DMS153 treated with DMSO at 0.1 percent for 48 hours (cell line): ENCODE data around the gene NCOA1.
"Not testable (repeated sequence)": the region's sequence is repeated elsewhere in the genome, so short reads cannot be mapped to it uniquely, and the experiment has no call there.

Experiments
- DNase-seq: peaks from one replicate; lab custom pipeline; 2025; ENCODE audit not compliant: unreplicated experiment; lab: John Stamatoyannopoulos, UW

The NCOA1 gene

DNA sequence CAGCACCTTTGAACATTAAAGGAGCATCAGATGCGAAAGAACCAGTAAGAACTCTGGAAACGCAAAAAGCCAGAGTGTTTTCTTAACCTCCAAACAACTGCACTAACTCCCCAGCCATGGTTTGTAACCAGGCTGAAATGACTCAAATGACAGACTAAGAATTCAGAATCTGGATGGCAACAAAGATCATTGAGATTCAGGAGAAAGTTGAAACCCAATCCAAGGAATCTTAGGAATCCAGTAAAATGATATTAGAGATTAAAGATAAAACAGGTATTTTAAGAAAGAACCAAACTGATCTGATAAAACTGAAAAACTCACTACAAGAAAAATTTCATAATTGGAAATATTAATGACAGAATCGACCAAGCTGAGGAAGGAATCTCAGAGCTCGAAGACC lies 185.4 kb downstream of the NCOA1 start:
- no peak for DNase-seq

DNA sequence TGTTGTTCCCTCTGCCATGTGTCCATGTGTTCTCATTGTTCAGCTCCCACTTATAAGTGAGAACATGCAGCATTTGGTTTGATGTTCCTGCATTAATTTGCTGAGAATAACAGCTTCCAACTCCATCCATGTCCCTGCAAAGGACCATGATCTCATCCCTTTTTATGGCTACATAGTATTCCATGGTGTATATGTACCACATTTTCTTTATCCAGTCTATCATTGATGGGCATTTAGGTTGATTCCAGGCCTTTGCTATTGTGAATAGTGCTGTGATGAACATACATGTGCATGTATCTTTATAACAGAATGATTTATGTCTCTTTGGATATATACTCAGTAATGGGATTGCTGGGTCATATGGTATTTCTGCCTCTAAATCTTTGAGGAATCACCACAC lies 187.0 kb downstream of the NCOA1 start:
- DNase-seq = not testable (repeated sequence)

DNA sequence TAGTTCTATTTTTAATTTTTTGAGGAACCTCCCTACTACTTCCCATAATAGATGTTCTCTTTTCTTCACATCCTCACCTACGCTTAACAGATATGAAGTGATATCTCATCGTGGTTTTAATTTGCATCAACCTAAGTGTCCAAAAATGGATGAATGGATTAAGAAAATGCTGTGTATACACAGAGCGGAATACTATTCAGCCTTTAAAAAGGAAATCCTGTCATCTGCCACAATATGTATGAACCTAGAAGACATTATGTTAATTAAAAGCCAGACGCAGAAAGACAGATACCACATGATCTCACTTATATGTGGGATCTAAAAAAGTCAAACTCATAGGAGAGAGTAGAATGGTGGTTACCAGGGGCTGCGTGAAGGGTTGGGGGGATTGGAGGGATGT lies 189.1 kb downstream of the NCOA1 start:
- no peak for DNase-seq

DNA sequence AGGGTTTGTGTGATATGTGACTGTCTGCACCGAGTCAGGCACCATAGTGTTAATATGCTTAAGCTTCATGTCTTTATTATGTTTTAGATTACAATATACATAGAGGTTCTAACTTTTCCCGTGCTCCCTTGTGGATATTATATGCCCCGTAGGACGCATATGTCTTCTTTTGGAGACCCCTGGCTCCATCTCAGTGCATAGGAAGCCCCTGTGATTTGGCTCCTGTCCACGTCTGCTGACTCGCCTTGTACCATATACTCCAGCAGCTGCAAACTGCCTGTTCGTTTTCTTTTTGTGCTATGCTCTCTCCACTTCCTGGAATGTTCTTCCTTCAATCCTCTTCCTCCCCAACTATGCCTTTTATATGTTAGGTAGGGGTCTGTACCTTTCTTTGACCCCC lies 191.2 kb downstream of the NCOA1 start:
- no peak for DNase-seq

DNA sequence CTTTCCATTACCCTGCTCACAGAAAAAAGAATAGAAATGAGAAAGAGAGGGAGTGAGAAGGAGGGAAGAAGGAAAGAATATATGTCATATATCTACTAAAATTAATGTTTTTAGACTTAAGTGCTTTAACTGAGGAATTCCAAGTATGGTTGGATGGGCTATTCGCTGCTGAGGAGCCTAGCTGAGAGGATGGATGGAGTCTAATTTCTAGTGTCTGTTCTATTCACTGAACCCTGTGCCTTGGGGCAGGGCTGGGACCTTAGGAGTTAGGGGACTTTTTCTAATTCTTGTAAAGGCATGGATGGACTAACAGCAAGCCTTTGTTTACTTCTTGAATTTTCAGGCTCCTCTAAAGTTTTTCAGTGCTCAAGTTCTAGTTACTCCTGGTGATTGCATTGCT lies 192.4 kb downstream of the NCOA1 start:
- no peak for DNase-seq

DNA sequence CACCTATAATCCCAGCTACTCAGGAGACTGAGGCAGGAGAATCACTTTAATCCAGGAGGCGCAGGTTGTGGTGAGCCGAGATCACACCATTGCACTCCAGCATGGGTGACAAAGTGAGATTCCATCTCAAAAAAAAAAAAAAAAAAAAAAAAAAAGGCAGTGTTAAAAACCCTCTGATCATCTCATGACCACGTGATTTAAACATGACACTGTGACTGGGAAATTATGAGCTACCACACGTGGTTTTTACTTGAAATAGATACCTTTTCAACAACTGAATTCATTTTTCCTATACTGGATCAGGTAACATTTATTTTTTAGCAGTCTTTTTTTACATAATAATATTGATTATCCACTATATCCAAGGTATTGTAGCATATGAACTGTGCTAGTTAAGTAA lies 199.5 kb downstream of the NCOA1 start:
- DNase-seq = no peak

DNA sequence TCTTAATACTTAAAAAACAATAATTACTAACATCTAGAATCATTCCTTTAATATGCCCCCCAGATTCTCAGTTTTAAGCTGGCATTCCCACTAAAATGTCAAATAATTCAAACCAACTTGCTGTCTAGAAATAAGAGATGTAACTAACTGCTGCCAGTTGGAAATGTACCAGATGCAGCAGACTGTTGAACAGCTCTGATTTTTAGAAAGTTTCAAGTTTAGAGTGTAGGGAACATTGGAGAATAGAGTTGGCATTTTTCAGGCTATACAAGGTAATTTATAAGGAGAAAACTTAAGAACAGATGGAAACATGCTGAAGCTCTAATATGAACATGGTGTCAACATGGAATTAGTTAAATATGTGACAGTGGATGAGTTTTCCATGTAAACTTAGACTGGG lies 200.8 kb downstream of the NCOA1 start:
- DNase-seq = no peak

DNA sequence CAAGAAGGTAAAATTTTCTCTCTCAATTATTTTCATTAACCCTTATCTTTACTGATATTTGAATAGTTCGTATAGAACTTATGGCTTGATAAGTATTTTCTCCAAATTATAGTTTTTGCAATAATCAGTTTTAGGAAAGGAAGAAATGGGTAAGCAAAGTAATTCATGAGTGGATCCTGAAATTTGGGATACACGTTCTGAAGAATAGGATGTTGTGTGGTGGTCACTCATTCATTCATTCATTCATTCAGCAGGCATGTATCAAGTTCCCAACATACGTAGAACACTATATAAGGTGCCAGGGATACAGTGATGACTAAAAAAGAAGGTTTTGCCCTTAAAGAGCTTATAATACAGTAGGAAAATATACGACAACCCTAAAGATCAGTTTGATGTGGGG lies 206.7 kb downstream of the NCOA1 start:
- DNase-seq = no peak

DNA sequence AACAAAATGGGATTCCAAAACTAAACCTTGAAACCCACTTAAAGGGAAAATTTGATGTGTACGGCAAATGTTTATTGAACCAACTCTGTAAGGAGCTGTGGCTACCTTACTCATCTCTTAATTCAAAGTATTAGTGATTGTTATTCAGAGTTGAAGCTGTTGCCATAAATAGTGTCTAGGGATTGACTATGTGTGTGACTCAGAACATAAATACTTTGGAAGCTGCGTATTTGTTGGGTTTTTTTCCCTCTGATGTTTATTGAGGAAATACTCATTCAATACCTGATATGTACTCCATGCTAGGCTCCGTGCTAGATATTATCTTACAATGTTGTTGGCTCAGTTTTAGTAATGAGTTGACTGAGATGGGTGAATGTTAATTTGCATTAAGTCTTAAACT lies 211.7 kb downstream of the NCOA1 start:
- no peak for DNase-seq

DNA sequence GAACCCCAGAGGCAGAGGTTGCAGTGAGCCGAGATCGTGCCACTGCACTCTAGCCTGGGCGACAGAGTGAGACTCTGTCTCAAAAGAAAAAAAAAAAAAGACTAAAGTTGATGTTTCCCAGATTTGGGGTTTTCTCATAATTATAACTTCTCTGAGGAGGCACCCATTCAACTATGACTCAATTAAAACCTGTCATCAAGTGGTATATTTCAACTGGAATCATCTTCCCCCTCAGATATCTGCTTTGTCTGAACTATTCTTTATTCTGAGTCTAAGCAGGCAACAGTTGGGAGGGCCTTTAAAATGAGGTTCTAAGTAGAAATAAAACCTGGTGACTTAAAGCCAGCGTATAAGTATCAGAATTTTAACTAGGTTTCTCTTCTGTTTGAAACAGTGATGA lies 213.6 kb downstream of the NCOA1 start:
- DNase-seq = no peak

DNA sequence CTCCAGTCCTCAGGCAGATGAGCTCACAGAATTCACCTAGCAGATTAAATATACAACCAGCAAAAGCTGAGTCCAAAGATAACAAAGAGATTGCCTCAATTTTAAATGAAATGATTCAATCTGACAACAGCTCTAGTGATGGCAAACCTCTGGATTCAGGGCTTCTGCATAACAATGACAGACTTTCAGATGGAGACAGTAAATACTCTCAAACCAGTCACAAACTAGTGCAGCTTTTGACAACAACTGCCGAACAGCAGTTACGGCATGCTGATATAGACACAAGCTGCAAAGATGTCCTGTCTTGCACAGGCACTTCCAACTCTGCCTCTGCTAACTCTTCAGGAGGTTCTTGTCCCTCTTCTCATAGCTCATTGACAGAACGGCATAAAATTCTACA lies 216.1 kb downstream of the NCOA1 start:
- no peak for DNase-seq

DNA sequence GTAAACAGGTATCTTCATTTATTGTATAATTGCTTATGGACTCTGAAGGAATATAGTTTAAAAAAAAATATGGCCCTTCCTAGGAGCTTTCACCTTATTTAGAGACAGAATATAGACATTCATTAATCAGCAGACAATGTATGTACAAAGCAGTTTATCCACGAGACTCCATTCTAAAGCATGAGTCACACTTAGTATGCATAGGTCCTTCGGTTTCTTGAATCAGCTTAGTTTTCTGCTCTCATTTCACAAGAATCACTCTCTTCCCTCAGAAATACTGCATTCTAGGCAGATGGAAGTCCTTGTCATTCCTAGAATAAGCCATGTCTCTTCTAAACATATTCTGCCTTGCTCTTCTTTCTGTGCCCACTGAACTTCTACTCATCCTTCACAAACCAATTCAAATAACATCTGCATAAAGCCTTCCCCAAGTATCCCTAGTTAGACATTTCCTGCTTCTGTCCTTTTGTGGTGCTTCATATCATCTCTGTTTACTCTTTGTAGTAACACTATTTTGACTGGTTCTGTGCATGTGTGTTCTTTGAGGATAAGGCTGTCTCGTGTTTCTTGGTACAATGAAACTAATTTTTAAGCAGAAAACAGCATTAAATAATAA lies 217.6 kb downstream of the NCOA1 start:
- no peak for DNase-seq

DNA sequence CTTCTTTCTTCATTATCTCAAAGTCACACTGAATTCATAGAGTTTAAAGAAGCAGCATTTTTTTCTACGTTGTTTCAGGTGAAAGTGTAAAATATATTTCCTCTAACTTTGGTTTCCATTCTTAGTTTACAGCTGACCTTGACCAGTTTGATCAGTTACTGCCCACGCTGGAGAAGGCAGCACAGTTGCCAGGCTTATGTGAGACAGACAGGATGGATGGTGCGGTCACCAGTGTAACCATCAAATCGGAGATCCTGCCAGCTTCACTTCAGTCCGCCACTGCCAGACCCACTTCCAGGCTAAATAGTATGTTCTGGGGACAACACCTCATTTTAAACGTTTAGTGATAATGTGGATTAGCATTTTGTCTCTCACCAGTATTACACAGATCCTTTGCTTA lies 219.8 kb downstream of the NCOA1 start:
- DNase-seq = no peak

DNA sequence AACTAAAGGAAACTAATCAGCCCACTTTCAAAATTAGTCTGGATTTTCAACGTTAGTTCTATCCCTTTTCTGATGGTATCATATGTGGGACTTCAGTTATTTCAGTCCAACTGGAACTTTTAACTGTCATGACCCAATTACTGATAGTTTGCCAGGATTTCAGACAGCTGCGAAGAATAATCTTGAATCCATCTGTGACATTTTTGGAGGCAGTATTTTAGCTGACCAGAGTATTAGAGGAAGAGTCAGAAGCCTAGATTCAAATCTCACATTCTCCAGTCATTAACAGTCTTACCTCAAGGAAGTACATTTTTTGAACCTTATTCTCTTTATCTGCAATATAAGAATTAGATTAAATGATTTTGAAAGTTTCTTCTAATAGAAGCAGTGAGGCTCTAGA lies 220.8 kb downstream of the NCOA1 start:
- no peak for DNase-seq

DNA sequence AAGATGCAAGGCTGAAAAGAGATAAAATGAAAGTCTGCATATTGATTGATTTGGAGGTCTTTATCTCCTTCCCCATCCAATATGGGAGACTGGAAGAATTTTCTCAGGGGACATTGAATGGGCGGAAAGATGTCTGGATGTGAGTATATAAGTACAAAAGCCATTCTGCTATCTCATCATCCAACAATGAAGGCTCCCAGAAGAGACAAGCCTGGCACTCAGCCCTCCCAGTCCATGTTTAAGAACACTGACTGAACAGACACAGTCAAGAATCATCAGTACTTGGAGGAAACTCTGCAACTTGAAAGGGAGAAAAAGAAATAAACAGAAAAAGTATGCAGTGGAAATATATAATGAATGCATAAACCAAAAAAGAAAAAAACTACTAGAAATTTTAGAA lies 221.2 kb downstream of the NCOA1 start:
- DNase-seq = no peak

DNA sequence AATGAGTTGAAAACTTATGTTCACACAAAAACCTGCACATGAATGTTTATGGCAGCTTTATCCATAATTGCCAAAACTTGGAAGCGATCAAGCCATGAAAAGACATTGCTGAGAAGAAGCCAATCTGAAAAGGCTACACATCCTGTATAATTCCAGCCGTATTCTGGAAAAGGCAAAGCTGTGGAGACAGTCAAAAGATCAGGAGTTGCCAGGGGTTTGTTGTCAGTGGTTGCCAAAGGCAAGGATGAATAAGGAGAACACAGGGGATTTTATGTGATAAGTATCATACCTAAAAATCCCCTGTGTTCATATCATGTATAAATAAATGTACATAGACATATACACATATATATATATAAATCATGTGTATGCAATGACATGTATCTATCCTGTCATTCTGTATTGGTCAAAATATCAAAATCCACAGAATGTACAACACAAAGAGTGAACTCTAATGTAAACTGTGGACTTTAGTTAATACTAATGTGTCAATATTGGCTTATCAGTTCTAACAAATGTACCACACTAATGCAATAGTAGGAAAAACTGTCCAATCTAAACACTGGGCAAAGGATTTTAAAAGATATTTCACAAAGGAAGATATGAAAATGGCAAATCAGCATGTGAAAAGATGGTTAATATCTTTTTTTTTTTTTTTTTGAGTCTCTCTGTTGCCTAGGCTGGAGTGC lies 226.4 kb downstream of the NCOA1 start:
- no peak for DNase-seq

DNA sequence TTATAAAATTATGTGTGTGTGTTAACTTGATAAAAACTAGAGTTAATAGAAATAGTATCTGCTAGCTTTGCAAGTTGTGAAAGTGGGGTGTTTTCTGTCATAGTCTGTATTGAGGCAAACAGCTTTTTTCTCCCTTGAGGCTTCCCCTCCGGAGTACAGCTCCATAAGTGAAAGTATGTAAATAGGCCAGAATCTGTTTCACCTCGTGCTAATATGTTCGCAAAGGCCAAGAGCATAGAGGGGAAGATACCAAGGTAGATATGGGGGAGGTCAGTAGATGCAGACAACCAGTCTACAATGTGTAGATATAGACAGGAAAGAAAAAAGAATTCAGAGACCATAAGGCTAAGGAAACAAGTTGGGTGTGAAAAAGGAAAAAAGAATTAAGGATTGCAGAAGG lies 229.3 kb downstream of the NCOA1 start:
- no peak for DNase-seq

DNA sequence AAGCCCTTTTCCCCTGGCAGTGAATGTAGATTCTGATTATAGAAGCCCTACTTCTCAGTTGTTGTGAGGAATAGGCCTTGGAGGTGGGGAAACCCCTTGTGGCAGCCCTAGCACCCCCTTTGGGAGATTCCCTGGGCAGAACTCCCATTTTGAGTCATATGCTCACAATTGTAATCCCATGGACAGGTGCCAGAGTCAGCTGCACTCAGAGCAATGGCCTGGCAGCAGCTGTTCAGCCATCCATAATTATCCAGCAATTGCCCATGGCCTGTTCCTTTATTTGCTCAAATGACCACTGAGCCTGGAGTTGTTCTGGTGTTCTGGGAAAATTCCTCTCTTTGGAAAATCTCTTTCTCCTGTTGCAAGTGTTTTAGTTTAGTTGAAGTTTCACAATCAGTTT lies 230.4 kb downstream of the NCOA1 start:
- DNase-seq = no peak

DNA sequence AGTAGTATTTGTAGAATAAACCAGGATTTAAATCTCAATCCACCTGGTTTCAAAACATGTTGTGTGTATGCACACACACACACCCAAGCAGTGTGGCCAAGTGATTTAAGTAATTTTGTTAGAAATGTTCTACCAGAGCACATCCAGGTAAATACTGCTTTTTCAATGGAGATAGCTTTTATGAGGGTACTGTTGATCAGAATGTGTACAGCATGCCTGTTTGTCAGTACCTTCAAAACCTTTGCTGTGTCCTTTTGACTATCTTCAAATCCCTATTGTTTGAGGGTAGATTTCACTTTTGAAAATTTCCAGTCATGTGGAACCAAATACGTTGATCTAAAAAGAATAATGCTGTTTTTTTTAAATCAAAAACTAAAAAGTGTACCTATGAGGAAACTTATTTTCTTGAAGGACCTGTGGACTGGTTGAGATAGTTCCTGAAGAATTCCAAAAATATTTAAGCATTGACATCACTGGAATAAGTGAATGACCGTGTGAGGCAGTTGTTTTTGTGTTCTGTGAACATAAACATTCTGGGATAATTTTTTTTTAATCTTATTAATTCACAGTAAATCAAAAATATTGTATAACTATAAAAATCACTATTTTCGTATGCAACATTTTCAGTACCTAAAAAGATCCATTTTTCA lies 231.2 kb downstream of the NCOA1 start:
- no peak for DNase-seq

DNA sequence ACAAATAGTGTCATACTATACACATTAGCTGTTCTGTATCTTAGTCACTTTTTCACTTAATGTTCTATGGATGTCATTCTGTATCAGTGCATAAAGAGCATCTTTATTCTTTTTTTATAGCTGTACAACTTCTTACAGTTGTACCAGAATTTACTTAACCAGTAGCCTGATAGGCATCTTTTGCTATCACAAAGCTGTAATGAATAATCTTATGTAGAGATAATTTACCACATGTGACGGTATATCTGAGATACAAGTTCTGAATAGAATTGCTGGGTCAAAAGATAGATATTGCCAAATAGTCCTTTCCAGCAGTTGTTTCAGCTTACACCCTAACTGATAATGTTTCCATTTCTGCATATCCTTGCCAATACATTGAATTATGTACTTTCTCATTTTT lies 232.1 kb downstream of the NCOA1 start:
- no peak for DNase-seq

DNA sequence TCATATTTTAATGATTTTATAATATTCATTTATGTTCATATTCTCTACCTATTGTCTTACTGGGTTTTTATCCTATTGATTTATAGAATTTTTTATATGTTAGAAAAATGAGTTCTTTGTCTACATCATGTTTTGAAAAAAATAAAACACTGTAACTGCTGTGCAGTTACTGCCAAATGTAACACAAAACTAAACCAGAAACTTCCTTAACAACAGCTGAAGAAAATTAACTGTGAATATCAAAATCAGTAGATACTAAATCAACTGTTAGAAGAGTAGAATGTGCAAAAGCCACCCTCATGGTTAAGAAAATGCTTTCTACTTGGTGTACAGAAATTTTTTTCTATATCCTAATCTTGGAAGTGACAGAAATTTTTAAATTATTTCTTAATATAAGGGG lies 232.6 kb downstream of the NCOA1 start:
- no peak for DNase-seq

DNA sequence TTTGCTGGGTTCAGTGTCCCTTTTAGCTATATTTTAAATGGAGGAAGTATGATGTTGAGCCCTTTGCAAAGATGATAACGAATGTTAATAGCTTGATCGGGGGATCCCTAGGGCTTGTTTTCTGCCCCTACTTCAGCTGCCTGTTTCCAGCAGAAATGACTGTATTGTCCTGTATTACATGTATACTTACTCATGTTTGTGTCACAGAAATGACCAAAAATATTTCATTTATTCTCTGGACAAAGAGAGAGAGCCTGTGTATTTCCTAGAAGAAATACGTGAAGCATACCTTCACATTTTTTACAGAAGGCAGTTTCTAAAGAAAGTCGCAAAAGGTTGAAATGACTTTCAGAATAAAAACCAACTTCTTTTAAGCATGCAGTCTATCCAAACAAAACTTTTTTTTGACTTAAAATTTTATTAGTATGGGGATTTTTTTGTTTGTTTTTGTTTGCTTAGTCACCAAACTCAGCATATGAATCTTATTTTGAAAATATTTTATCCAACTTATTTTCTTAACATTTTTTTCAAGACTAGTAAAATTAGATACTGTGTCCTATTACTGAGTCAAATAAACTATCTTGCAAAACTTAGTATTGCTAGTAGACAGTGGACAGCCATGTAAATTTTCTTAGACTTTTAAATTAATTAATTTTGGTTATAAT lies 233.2 kb downstream of the NCOA1 start:
- DNase-seq = no peak
